GM18507 (cell line): Measurements from ENCODE around the gene PBX2.
"Not testable (repeated sequence)": the region's sequence is repeated elsewhere in the genome, so short reads cannot be mapped to it uniquely, and the experiment has no call there.

Experiments used
- DNase-seq: peaks from one replicate; pipeline ENCODE4 v3.0.0; 2011; ENCODE audit warnings: low read depth; ENCODE audit not compliant: insufficient read length; ENCODE audit errors: extremely low spot score
- FAIRE-seq: peaks from 2 replicates; lab custom pipeline; 2011; peaks lifted over from hg19 to GRCh38; lab: Jason Lieb, UNC

PBX2 gene

DNA sequence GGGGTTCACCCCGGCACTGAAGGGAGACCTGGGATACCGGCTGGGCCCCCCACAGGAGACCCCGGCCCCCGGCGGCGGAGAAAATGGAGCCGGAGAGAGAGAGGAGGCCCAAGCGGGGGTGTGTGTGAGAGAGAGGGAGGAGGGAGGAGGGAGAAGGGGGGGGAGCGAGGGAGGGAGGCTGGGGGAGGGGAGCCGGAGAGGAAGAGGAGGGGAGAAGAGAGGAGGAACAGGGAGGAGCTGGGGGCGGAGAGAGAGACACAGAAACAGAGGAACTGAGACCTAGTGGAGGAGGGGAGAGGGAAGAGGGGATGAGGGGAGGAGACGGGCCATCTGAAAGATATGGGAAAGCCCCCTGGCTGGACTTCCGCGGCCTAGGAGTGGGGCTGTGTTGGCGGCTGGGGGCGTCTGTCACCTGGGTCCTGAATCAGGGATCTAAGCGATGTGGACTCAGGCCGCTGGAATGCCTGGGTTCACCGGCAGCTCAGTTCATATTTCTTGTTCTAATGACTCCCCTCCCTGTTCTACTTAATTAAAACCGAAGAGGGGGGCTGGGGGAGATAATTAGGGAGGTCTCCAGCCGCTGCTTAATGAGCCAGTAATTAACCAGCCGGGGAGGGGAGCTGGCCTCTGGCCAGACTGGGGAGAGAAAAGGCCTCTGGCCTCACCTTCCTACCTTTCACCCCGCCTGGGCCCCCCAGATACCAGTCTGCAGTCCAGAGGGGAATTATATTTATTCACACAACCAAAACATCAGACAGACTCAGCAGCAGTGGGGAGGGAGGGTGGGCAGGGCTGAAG is at the start of gene PBX2:
Gene PBX2 (minus strand): TSS at position 149 of the 798 bp plus-strand sequence. CDS start 287 bp downstream, outside the sequence.
- DNase-seq (peak; percentile 64), FAIRE-seq (peak; percentile 96)

GRCh38 chr6:32239462-32239861 is 49.5 kb upstream of the PBX2 start:
- no peak for DNase-seq
- FAIRE-seq, result no peak

DNA sequence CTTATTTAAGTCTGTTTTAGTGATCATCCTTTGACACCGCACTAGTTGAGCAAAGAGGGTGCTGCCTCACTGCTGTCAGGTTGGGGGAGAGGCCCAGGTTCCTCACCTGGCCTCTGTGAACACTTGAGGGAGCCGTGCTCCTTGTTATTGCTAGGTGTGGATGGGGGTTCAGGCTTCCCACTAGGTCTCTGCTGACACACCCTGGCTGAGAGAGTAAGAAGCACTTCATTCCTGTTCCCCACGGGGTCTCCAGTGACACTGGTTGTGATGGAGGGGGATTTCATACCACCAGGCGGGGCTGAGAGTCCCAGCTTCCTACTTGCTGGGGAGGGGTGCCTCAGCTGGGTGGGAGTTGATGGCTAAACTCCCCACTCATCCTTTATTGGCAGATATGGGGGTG is 44.9 kb upstream of the PBX2 start:
- DNase-seq (no peak), FAIRE-seq (no peak)

GRCh38 chr6:32226434-32226833 is 36.4 kb upstream of the PBX2 start:
- FAIRE-seq, result peak; percentile 66
- no peak for DNase-seq

DNA sequence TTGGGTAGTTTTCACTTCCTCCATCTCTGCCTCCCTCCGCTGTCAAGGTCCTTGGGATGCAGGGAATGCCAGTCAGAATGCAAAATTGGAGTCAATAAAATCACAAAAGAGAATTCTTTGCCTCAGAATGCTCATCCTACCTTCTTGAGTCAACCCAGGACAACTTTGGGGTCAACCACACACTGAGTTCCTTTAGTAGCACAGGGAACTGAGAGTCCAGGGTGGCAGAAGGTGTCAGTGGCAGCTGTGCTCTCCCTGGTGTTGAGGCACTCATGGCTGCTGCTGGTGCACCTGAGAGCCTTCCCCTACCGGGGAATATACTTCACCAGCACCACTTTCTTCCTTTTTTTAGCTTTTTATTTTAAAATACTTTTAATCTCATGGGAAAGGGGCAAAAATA is 34.7 kb upstream of the PBX2 start:
- FAIRE-seq, result peak; percentile 75

DNA sequence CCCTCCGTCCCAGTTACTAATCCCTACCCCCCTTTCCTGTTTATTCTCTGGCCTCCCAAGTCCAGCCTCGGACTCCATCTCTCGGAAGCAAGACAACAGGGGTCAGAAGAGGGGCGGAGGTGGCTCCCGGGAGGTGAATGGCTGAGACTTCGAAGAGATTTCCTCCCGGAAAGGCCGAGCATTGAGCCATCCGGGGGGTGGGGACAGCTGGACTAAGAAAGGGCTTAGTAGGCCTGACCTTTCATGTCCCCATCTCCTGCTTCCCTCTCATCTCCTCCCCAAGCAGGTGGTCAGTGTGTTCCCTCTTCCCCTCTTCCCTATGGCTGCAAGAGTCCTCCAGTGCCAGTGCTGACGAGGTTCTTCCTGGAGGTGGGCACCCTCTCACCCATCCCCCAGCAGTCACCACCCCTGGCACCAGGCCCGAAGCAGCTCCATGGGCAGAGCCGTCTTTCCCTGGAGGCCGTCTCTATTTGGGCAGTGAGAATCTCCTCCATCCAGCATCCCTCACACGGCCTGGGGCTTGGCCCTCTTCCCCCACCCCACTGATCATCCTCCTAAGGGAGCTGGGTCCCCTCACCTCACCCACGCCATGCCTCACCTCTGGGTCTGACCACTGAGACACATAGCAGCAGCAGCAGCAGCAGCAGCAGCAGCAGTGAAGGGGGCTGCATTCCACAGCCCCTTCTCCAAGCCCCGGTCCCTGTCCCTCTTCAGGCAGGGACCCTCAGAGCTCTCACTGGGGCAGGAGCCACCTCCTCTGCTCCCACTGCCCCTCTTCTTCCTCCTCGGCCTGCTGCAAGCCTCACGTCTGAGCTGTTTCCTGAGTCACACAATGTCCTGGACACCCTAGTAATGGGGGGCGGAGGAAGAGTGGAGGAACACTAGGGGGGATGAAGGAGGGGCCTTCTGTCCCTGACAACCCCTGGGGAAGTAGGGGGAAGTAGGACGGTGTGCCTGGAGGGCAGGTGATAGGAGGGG is 33.5 kb upstream of the PBX2 start, which contains the start of gene NOTCH4:
Gene NOTCH4 (minus strand): TSS at position 810 of the 978 bp plus-strand sequence. CDS start 139 bp downstream, at position 671.
- no peak for DNase-seq
- FAIRE-seq, result no peak

More for the DNA sequence above, 34.7 kb upstream of the PBX2 start:
- no peak for DNase-seq

DNA sequence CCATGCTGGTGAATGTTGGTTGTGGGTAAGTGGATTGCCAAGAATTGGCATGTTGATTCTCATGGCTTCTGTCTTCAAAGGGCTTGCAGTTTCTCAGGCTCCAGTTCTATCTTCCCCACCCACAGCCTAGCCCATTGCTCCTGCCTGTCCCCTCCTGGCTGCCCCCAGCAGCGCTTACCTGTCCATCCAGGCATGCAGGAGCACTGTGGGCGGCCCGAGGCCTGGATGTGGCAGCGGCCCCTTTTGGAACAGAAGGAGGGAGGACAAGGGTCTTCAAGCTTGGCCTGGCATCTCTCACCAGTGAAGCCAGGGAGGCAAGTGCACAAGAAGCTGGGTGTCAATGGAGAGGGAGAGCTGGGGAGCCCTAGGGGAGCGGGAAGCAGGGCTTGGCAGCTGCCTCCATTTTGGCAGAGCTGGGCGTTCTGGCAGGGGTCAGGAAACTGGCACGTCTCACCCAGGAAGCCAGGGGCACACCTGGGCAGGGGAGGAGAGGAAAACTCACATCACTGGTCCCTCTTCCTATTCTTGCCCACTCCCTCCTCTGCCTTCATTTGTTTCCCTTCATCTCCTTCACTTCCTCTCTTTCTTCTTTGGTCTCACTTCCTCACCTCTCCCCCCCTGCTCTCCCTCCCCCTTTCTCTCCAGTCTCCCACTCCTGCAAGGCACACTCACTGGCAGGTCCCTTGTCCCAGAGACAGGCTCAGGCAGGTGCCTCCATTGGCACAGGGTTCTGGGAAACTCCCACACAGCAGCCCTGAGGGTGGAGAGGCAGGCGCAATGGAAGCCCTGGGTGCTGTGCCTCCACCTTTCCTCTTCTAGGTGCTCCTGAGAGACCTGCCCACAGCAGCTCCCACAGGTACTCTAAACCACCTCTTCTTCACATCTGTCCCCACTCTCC is 32.6 kb upstream of the PBX2 start:
- DNase-seq, result no peak
- no peak for FAIRE-seq

DNA sequence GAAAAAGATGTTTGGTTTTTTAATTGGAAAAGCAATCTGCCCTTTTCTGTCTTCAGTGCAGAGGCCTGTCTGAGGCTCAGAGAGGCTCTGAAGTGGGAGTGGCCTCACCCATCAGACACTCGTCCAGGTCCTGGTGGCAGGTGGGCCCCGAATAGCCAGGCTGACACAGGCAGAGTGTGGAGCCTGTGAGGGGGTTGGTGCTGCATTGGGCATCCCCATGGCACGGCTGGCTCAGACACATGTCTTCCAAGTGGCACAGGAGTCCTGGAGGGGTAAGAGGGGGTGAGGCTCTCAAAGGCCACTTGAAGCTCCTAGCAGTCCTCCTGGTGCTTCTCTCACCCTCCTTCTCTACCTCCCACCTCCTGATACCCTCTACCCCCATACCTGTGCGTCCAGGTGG is 30.0 kb upstream of the PBX2 start:
- DNase-seq (no peak), FAIRE-seq (no peak)

DNA sequence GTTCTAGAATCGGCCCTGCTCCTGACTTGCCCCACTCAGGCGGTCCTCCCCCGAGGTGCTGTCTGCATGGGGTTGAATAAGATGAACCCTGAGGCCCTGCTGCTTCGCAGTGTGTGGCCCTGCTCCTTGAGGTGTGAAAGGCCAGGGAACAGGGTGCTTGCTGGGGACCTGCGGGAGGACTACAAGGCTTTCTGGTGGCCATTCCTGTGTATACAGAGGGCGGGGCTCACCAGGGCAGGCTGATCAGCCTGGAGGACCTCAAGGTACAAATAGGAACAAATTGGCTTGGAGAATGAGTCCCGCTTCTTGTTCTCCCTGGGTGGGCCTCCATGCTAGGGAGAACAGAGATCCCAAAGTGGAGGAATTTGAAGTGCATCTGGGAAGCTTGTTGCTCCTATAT is 28.2 kb upstream of the PBX2 start:
- FAIRE-seq, result no peak

GRCh38 chr6:32216998-32217397 is 27.0 kb upstream of the PBX2 start:
- no peak for FAIRE-seq

More for the DNA sequence above, 28.2 kb upstream of the PBX2 start:
- DNase-seq, result no peak

GRCh38 chr6:32216285-32216684 is 26.3 kb upstream of the PBX2 start:
- FAIRE-seq (no peak), DNase-seq (no peak)

More at GRCh38 chr6:32216998-32217397, 27.0 kb upstream of the PBX2 start:
- DNase-seq, result no peak

DNA sequence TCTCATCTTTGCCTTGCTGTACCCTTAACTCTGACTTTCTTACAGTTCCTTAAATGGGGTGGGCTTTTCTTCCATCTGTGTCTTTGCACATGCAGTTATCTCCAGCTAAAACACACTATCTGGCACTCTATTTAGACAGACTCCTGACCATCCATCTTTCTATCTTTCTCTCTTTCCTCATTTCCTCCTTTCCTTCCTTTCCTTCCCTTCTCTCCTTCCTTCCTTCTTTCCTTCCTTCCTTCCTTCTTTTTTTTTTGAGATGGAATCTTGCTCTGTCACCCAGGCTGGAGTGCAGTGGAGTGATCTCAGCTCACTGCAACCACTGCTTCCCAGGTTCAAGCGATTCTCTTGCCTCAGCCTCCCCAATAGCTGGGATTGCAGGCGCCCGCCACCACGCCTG is 25.6 kb upstream of the PBX2 start:
- no peak for FAIRE-seq
- DNase-seq, result no peak

DNA sequence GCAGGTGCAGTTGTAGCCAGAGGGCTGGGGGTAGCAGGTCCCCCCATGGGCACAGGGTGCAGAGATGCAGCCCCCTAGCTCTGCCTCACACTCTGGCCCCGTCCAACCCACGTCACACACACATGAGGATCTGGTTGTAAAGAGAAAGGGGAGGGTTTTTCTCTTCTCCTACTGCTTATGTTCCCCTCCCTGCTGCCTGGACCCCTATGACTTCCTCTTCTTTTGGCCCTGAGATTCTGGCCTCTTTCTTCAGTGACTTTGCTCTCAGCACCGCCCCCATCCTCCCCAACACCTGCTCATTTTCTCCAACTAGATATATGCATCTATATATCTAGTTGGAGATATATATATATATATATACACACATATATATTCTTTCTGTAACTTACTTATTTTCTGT is 24.1 kb upstream of the PBX2 start:
- FAIRE-seq, result no peak
- DNase-seq, result no peak

- DNase-seq (no peak), FAIRE-seq (no peak)
These were observed 23.6 kb upstream of the PBX2 start for GRCh38 chr6:32213649-32214048.

GRCh38 chr6:32212076-32212760 is 22.2 kb upstream of the PBX2 start:
- FAIRE-seq (no peak), DNase-seq (no peak)

GRCh38 chr6:32211432-32211831 is 21.4 kb upstream of the PBX2 start:
- not testable (repeated sequence) for FAIRE-seq, DNase-seq

DNA sequence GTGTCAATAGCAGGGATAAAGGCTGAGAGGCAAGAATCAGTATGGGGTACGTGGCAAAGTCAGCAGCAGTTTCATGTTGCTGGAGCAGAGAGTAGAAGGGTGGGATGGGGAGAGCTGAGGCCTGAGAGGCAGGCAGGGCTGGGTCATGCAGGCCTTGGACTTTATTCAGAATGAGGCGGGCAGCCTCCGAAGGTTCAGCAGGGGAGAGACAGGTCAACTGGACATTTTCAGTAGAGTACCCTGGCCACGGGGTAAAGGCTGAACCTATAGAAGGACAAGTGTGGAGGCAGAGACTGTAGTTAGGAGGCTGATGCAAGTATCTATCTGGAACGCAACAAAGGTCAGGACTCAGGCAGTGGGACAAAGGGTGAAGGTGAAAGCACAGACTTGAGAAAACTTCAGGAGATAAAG is 20.2 kb upstream of the PBX2 start:
- DNase-seq (no peak), FAIRE-seq (no peak)

DNA sequence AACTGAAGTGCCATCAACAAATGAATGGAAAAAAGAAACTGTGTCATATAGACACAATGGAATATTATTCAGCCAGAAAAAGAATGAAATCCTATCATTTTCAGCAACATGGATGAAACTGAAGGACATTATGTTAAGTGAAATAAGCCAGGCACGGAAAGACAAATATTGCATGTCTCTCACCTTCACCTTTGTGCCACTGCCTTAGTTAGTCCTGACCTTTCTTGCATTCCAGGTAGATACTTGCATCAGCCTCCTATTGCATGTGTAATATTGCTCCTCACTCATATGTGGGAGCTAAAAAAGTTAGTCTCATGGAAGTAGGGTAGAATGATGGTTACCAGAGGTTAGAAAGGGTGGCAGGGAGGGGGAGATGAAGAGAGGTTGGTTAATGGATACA is 19.0 kb upstream of the PBX2 start:
- DNase-seq, result no peak
- no peak for FAIRE-seq

DNA sequence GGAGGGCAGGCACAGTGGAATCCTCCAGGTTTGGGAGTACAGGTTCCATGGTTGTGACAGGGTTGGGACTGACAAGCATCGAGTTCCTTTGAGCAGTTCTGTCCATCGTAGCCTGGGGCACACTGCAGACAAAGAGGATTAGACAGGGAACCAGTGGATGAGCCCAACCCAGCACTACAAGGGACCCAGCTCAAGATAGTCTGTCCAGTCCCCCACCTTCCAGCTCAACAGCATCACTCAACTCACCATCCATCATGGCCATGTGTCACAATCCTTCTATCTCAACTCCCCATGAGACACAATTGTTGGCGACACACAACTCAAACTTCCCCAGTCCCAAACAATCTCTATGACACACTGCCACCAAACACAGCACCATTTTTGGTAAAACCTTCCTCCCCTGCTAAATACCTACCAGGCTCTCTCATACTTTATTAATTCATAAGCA is 14.3 kb upstream of the PBX2 start:
- no peak for FAIRE-seq
- no peak for DNase-seq
